Left forelimb (tissue), 1 donor: ENCODE data around the gene SNURF.
"Not testable (repeated sequence)": the region's sequence is repeated elsewhere in the genome, so short reads cannot be mapped to it uniquely, and the experiment has no call there.

Experiments
- DNase-seq: peaks from one replicate; pipeline ENCODE4 v3.0.0-alpha.2; 2018; ENCODE audit warnings: low spot score

SNURF gene

GRCh38 chr15:24971052-24971451 is 16.3 kb downstream of the SNURF start:
- DNase-seq: no peak

- no peak for DNase-seq
Observed at GRCh38 chr15:24971772-24972171, 17.0 kb downstream of the SNURF start.

GRCh38 chr15:24972707-24973106 is 17.9 kb downstream of the SNURF start:
- not testable (repeated sequence) for DNase-seq

DNA sequence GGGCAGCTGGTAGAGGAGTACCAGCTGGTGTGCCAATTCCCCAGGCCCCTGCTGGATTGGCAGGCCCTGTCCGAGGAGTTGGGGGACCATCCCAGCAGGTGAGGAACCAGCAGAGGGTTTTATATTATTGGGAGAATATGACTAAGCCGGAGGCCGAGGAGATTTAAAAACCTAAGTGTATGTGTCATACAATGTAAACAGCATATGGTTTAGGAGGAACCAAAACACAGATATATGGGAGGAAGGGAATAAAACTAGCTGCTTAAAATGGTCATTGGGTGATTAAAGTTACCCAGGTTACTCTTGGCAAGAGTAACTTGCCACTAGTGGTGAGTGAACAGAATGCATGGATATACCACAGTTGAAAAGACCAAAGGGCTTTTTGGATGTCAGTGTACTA is 22.1 kb downstream of the SNURF start:
- DNase-seq: no peak

DNA sequence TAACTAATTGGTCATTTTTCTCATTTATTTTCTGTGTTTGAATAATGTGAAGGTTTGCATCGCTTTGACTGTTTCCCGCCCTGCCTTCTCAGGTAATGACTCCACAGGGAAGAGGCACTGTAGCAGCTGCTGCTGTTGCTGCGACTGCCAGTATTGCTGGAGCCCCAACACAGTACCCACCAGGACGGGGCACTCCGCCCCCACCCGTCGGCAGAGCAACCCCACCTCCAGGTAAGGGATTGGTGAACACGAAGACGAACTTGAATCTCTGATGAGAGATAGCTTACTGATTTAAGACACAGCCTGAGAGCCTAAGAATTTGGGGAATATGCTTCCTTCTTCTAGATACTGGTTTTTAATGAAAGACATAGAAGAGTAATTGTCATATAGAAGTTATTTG is 22.9 kb downstream of the SNURF start:
- no peak for DNase-seq

- no peak for DNase-seq
Observed at GRCh38 chr15:24985224-24985623, 30.4 kb downstream of the SNURF start.

- DNase-seq: no peak
Observed at GRCh38 chr15:24986653-24987052, 31.9 kb downstream of the SNURF start.
